Stimulated activated CD8-positive, alpha-beta memory T cell treated with anti-CD3 and anti-CD28 coated beads, Interleukin-4, amount 100 ng/mL, for 1 hour (primary cell): ENCODE results near the gene KRTAP19-1.
"Not testable (repeated sequence)": the region's sequence is repeated elsewhere in the genome, so short reads cannot be mapped to it uniquely, and the experiment has no call there.

Experiments
- DNase-seq, 2 donors: peaks; one replicate each; pipeline ENCODE4 v3.0.0-alpha.2; 2020; ENCODE audit warnings: low read depth in 2 of 2, low spot score in 1 of 2

The KRTAP19-1 gene

GRCh38 chr21:30480145-30480544 lies at the start of gene KRTAP19-1:
Gene KRTAP19-1, minus strand, starts transcription at chr21:30480367. Its CDS starts 50 bp downstream, at chr21:30480317.
- DNase-seq = no peak

GRCh38 chr21:30518876-30519275 lies 38.7 kb upstream of the KRTAP19-1 start:
- no peak for DNase-seq

- DNase-seq = no peak
These were observed 35.5 kb upstream of the KRTAP19-1 start for GRCh38 chr21:30515681-30516080.

- DNase-seq = not testable (repeated sequence)
These were observed 25.5 kb upstream of the KRTAP19-1 start for GRCh38 chr21:30505621-30506205.

- no peak for DNase-seq
These were observed 21.9 kb upstream of the KRTAP19-1 start, which contains the start of gene KRTAP19-5 for GRCh38 chr21:30502041-30502440. Gene KRTAP19-5, minus strand, starts transcription at chr21:30502141. Its CDS starts 51 bp downstream, at chr21:30502090.

GRCh38 chr21:30497065-30497464 lies 16.9 kb upstream of the KRTAP19-1 start, which contains the start of gene KRTAP19-4:
Gene KRTAP19-4, minus strand, starts transcription at chr21:30497165. Its CDS starts 55 bp downstream, at chr21:30497110.
- no peak for DNase-seq

GRCh38 chr21:30491963-30492428 lies 11.8 kb upstream of the KRTAP19-1 start, which contains the start of gene KRTAP19-3:
Gene KRTAP19-3, minus strand, starts transcription at chr21:30492013. Its CDS starts 56 bp downstream, at chr21:30491957.
- no peak for DNase-seq

- no peak for DNase-seq
These were observed 7.2 kb upstream of the KRTAP19-1 start, which contains the start of gene KRTAP19-2 for GRCh38 chr21:30487336-30487735. Gene KRTAP19-2, minus strand, starts transcription at chr21:30487436. Its CDS starts 88 bp downstream, at chr21:30487348.

- DNase-seq = no peak
These were observed 6.0 kb upstream of the KRTAP19-1 start for GRCh38 chr21:30486180-30486579.

- DNase-seq = no peak
These were observed 2.0 kb upstream of the KRTAP19-1 start for GRCh38 chr21:30482130-30482529.

- DNase-seq = no peak
These were observed 908 bp downstream of the KRTAP19-1 start for GRCh38 chr21:30479259-30479658.

GRCh38 chr21:30478004-30478403 lies 2.2 kb downstream of the KRTAP19-1 start:
- no peak for DNase-seq

GRCh38 chr21:30468900-30469714 lies 11.1 kb downstream of the KRTAP19-1 start:
- DNase-seq = no peak

- no peak for DNase-seq
These were observed 16.5 kb downstream of the KRTAP19-1 start for GRCh38 chr21:30463713-30464112.

- DNase-seq = no peak
These were observed 31.7 kb downstream of the KRTAP19-1 start for GRCh38 chr21:30448514-30448913.

- no peak for DNase-seq
These were observed 33.1 kb downstream of the KRTAP19-1 start for GRCh38 chr21:30447056-30447455.

GRCh38 chr21:30444204-30444603 lies 36.0 kb downstream of the KRTAP19-1 start:
- DNase-seq = no peak

- no peak for DNase-seq
These were observed 36.9 kb downstream of the KRTAP19-1 start for GRCh38 chr21:30443226-30443625.

- no peak for DNase-seq
These were observed 40.2 kb downstream of the KRTAP19-1 start, which contains the start of gene KRTAP15-1 for GRCh38 chr21:30439975-30440374. Gene KRTAP15-1, plus strand, starts transcription at chr21:30440275. Its CDS starts 53 bp downstream, at chr21:30440328.

GRCh38 chr21:30437010-30437565 lies 43.1 kb downstream of the KRTAP19-1 start:
- DNase-seq = no peak

GRCh38 chr21:30434033-30434631 lies 46.0 kb downstream of the KRTAP19-1 start:
- DNase-seq = no peak
